Measurements from ENCODE around the gene PIAS4. TPM values are rescaled to one million over a fixed set of nuclear protein-coding genes. Genes with fewer than 3 reads are reported as not detected.

Gene PIAS4
- polyA plus RNA-seq, 1 donor (not counting 4 experiments of a cell fraction or from before 2014, with no cell fraction given), result 7.5 TPM

- H3K79me2 ChIP-seq (ENCODE audit: control insufficient read depth, insufficient read depth, low read length), result peaks cover 88% of the 10 kb centered on the region
- no peak overlapping the region for H3K27ac ChIP-seq (ENCODE audit: control insufficient read depth, insufficient read depth, low read length)
- TF ChIP-seq, protein P1, sequence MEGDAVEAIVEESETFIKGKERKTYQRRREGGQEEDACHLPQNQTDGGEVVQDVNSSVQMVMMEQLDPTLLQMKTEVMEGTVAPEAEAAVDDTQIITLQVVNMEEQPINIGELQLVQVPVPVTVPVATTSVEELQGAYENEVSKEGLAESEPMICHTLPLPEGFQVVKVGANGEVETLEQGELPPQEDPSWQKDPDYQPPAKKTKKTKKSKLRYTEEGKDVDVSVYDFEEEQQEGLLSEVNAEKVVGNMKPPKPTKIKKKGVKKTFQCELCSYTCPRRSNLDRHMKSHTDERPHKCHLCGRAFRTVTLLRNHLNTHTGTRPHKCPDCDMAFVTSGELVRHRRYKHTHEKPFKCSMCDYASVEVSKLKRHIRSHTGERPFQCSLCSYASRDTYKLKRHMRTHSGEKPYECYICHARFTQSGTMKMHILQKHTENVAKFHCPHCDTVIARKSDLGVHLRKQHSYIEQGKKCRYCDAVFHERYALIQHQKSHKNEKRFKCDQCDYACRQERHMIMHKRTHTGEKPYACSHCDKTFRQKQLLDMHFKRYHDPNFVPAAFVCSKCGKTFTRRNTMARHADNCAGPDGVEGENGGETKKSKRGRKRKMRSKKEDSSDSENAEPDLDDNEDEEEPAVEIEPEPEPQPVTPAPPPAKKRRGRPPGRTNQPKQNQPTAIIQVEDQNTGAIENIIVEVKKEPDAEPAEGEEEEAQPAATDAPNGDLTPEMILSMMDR (optimal IDR thresholded peaks at IDR 0.05 in 1 of 3, IDR thresholded peaks at IDR 0.05 in 1 of 3, conservative IDR thresholded peaks at IDR 0.05 in 1 of 3; ENCODE audit: extremely low read depth in 1 of 3, insufficient read depth in 2 of 3, low read length in 3 of 3), result no peak
- TF ChIP-seq EZH2 (IDR thresholded peaks at IDR 0.05; ENCODE audit: low read length), result no peak
- no peaks in the 10 kb centered on the region for H3K9me3 ChIP-seq (ENCODE audit: control insufficient read depth, low read depth, low read length)
- H3K27me3 ChIP-seq (ENCODE audit: control insufficient read depth, extremely low read depth, insufficient read depth, low read length), result no peaks in the 10 kb centered on the region
- no peak overlapping the region for H3K9ac ChIP-seq (ENCODE audit: control insufficient read depth, extremely low read depth, insufficient read depth, low read length)
- FAIRE-seq (no peak), DNase-seq (ENCODE audit: low read depth, low spot score) (no peak)
- H4K20me1 ChIP-seq (ENCODE audit: control insufficient read depth, extremely low read depth, insufficient read depth, low read length), result peaks cover 34% of the 10 kb centered on the region
- H3K36me3 ChIP-seq (ENCODE audit: control insufficient read depth in 2 of 2, extremely low read depth in 1 of 2, insufficient read depth in 2 of 2, low read length in 2 of 2), result peaks cover 24 to 41% of the 10 kb centered on the region in 2 experiments
- no peak overlapping the region for H3K4me2 ChIP-seq (ENCODE audit: control insufficient read depth, extremely low read depth, insufficient read depth, low read depth, low read length)
- H3K9me1 ChIP-seq (ENCODE audit: control insufficient read depth, extremely low read depth, insufficient read depth, low read length), result peaks cover 5% of the 10 kb centered on the region
- no peak overlapping the region for H3K4me3 ChIP-seq (ENCODE audit: control insufficient read depth in 2 of 3, extremely low read depth in 1 of 3, insufficient read depth in 2 of 3, low read depth in 1 of 3, low read length in 3 of 3)
- dilution Hi-C loops (cut with MboI; ENCODE audit: extremely low pct_ligation_motif_present, low sequenced_read_pairs), result no loop called here
- H3K4me1 ChIP-seq (ENCODE audit: control insufficient read depth, extremely low read depth, insufficient read depth, low read length), result peaks cover 46% of the 10 kb centered on the region
- H2AFZ ChIP-seq (ENCODE audit: control insufficient read depth, low read length), result no peak overlapping the region
These were observed 47.1 kb downstream of the PIAS4 start for GRCh38 chr19:4054441-4055208.

DNA sequence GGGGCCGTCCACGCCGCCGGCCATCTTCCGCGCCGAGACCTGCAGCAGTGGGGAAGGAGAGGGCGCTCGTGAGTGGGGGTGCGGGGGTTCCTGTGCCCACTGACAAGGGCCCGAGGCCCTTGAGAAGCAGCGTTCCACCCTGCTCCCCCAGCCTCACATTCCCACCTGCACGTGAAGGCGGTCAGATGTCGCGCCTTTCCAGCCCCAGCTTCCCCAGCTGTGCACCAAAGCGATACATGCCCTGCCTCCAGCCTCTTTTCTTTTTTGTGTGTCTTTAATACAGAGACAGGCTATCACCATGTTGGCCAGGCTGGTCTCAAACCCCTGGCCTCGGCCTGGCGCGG, 47.6 kb downstream of the PIAS4 start:
- Histone ChIP-seq H3K9ac (ENCODE audit: control insufficient read depth, extremely low read depth, insufficient read depth, low read length) (no peak overlapping the region), H4K20me1 (ENCODE audit: control insufficient read depth, extremely low read depth, insufficient read depth, low read length) (peaks cover 31% of the 10 kb centered on the region), H3K4me2 (ENCODE audit: control insufficient read depth, extremely low read depth, insufficient read depth, low read depth, low read length) (no peak overlapping the region), H3K4me1 (ENCODE audit: control insufficient read depth, extremely low read depth, insufficient read depth, low read length) (peaks cover 50% of the 10 kb centered on the region), H3K9me1 (ENCODE audit: control insufficient read depth, extremely low read depth, insufficient read depth, low read length) (peaks cover 5% of the 10 kb centered on the region), H2AFZ (ENCODE audit: control insufficient read depth, low read length) (no peak overlapping the region), H3K4me3 (ENCODE audit: control insufficient read depth in 2 of 3, extremely low read depth in 1 of 3, insufficient read depth in 2 of 3, low read depth in 1 of 3, low read length in 3 of 3) (no peak overlapping the region), H3K9me3 (ENCODE audit: control insufficient read depth, low read depth, low read length) (no peaks in the 10 kb centered on the region), H3K27me3 (ENCODE audit: control insufficient read depth, extremely low read depth, insufficient read depth, low read length) (no peaks in the 10 kb centered on the region), H3K27ac (ENCODE audit: control insufficient read depth, insufficient read depth, low read length) (no peak overlapping the region), H3K79me2 (ENCODE audit: control insufficient read depth, insufficient read depth, low read length) (peaks cover 87% of the 10 kb centered on the region), H3K36me3 (ENCODE audit: control insufficient read depth in 2 of 2, extremely low read depth in 1 of 2, insufficient read depth in 2 of 2, low read length in 2 of 2) (peaks cover 24 to 35% of the 10 kb centered on the region in 2 experiments)
- FAIRE-seq, result no peak
- no peak for DNase-seq (ENCODE audit: low read depth, low spot score)
- TF ChIP-seq, protein P1 (optimal IDR thresholded peaks at IDR 0.05 in 1 of 3, IDR thresholded peaks at IDR 0.05 in 1 of 3, conservative IDR thresholded peaks at IDR 0.05 in 1 of 3; ENCODE audit: extremely low read depth in 1 of 3, insufficient read depth in 2 of 3, low read length in 3 of 3), result no peak
- TF ChIP-seq EZH2 (IDR thresholded peaks at IDR 0.05; ENCODE audit: low read length), result no peak
- dilution Hi-C loops (cut with MboI; ENCODE audit: extremely low pct_ligation_motif_present, low sequenced_read_pairs), result no loop called here
